Stimulated activated CD4-positive, alpha-beta T cell treated with anti-CD3 and anti-CD28 coated beads, Interleukin-4, amount 100 ng/mL, for 4 hours (primary cell): ENCODE results near the gene ASPDH.
A peak's percentile ranks its signal among the peaks of the same experiment; 100 is the strongest.
"Not testable (repeated sequence)": the region's sequence is repeated elsewhere in the genome, so short reads cannot be mapped to it uniquely, and the experiment has no call there.

Experiments
- DNase-seq, 2 experiments: peaks; one replicate each; pipeline ENCODE4 v3.0.0-alpha.2; 2020

The ASPDH gene

DNA sequence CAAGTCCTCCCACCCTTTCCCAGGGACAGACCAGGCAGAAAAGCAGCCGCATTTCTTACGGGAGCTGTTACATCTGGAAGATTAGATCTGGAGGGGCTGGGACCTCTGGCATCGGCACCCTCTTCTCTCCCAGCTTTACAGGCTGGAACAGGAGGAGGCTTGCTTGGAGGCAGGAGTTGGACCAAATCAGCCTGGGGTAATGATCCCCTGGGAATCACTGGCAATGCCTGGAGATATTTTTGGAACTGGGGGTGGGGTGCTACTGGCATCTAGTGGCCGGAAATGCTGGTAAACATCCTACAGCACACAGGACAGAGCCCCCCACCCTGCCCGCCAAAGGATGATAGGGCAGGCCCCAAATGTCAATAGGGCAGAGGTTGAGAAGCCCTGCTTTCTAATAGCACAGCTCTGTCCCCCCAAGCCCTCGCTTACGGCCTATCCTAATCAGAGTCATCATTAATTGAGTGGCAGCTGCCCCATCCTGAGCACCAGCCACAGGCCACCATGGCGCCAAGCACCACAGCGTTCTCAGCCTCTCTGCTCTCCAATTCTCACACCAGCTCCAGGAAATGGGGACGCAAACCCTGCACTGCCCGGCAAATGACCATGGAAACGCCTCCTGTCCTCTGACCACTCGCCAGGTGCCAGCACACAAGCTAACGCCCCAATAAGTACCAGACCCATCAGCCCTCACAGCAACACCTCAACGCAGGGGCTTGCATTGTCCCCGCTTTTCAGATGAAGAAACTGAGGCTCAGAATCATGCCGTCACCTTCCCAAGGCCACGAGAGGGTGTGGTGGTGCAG, 33.9 kb upstream of the ASPDH start:
- DNase-seq, result no peak

DNA sequence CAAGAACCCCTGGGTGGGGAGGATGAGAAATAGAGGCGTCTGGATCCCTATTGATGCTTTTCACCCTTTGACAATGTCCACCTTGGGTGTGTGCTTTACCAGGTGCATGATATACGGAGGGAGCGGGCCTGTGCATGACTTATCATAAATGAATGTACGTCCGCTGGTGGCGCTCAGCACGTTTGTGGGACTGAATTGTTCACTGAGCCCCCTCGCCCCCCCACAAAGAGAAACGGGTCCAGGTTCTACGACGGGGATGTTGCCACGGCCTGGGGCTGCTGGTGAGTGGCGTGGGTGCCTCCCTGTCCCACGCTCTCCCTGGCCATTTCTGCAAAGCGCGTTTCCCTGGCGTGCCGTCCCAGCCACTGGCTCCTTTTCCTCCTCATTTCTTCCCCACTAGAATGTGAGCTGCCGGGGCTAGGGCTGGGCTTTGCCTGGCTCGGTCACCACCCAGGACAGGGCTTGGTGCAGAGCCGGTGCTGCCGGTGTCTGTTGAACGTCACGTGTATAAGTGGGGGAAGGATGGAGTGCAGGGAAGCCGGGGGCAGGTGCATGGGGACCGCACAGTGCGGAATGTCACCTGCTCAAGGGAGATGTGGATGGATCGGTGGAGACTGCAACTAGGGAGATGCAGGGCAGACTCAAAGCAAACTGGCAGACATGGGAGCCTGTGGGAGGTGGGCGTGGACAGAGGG, 33.0 kb upstream of the ASPDH start:
- DNase-seq, result no peak

DNA sequence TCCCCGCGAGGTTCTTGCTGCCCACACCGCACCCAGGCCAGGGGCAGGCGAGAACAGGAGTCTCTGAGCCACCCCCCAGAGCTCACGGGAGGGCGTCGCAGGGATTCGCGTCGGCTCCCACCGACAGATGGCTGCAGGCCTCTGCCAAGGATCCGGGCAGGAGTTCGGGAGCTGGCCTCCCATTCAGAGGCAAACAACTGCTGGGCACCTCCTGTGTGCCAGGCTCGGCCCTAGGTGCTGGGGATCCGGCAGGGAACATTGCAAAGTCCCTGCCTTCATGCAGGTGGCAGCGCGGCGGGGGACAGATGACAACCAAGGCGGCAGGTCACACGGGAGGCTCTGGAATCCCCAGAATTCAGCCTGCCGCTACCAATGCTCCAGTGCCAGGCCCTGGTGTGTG, 29.2 kb upstream of the ASPDH start:
- no peak for DNase-seq

DNA sequence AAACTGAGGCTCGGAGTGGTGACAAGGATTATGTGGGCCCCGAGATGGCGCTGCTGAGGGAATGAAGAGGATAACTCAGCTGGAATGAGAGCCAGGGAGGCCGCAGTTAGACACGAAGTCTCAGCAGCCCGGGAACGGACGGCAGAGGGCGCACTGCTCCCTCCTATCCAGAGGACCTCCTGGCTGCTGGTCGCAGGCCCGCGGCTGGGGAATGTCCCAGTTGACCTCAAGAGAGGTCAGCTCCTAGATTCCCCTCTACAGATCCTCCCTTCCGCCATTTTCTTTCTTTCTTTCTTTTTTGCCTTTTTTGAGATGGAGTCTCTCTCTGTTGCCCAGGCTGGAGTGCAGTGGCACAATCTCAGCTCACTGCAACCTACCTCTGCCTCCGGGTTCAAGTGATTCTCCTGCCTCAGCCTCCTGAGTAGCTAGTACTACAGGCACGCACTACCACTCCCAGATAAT, 24.1 kb upstream of the ASPDH start:
- peak; percentile 41 to 65 for DNase-seq

DNA sequence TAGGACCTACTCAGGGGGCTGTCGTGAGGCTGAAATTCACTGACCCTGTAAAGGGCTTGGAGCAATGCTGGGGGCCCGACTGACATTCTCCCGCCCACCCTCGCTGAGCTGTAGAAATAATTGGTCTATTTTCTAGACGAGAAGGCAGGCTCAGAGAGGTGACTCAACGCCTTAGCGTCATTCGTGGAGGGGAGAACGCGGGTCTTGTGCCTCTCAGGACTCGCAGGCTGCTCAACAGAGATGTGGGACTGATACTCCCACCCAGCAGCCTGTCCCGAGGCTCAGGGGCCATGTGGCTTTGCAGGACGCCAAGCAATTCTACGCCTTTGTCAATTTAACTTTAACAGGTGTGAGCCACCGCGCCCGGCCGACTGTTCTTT, 23.6 kb upstream of the ASPDH start:
- no peak for DNase-seq

DNA sequence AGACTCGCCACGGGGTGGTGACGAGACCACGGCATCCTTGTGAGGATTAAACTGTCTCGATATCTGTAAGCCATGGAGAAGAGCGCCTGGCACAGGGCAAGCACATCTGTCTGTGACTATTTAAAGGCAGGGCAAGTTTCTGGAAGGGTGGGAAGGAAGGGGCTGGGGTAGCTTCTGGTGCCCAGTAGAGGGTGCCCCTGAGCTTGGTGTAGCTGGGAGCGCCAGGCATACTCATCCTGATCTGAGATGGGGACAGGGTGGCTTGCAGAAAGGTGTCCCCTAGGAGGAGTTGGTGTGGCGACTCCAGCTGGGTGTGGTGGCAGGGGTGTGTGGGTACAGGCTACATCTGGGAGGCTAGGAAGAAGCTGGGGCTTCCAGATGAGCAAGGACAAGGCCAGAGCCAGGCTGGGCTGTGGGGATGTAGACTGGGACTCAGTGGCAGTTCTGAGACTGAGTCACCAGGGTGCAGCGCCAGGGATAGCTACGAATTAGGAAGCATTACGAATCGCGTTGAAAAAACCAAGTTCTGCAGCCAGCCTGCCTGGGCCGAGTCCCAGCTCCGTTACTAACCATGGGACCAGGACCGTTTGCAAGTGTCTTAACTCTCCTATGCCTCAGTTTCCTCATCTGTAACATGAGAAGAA, 23.1 kb upstream of the ASPDH start:
- no peak for DNase-seq

DNA sequence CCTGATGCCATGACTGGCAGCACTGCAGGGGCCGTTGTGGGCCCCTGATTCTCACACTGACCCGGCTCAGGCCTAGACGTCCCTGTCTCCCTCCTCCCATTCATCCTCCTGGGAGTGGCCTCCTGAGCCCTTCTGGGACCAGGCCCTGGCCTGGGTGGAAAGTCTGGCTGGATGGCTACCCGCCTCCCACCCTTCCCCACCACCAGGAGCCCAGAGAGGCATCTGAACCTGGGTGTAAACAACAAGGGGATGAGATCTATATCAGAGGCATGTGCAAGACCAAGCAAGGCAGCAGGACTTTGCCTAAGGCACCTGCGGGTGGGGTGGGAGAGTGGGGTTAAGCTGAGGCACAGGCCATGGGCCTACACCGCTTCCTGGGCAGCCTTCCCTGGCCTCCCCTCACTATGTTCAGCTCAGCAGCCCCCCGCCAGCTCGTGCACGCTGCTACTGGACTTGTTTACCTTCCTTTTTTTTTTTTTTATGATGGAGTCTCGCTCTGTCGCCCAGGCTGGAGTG, 22.0 kb upstream of the ASPDH start:
- no peak for DNase-seq

DNA sequence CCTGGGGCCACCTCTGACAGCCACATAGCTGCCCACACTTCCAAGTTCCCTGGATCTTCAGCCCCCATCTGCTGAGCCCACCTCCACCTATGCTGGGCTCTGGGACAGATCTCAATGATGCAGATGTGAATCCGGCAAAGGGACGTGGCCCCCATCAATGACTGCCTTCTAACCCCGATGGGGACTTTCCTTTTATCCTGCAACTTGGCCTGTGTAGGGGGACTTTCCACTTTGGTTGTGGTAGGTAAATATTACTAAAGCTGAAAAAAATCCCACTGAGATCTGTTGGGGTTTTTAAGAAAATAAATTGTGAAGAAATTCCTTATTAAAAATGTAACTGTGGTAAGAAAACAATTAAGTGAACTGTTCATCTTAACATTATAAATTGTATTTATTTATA, 20.8 kb upstream of the ASPDH start:
- no peak for DNase-seq

DNA sequence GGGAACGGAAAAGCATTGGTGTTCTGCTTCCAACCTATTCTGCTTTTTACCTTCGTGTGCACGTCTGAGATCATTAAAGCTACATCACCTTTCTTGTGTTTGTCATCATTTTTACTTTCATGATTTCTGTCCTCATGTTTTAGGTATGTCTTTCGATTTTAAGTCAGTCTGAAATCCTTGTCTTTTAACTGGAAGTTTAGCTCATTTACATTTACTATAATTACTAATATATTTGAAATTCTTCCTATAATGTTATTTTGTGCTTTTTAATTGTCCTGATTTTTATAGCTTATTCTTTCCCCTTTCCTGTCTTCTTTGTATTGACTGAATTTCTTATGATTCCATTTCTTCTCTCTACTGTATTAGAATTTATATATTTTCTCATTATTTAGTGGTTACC, 19.2 kb upstream of the ASPDH start:
- no peak for DNase-seq

DNA sequence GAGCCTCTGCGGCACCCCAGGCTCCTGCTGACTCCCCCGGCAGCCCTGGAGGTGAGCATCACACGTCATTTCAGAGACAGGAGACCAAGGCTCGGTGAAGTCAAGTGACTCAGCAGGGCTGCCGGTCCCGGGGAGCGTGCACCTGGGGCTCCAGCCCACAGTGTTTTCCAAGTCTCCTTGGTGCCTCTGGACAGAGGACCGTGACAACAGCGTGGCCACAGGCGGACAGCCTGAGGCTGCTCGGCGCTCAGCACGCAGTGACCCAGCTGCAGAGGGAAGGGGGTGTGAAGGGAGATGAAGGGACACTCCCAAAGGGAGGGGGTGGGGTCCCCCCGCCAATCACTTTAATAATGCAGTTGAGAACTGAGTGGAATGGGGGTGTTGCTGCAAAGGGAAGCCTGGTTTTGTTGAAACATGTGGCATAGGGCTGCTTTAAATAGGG, 17.5 kb upstream of the ASPDH start:
- no peak for DNase-seq

DNA sequence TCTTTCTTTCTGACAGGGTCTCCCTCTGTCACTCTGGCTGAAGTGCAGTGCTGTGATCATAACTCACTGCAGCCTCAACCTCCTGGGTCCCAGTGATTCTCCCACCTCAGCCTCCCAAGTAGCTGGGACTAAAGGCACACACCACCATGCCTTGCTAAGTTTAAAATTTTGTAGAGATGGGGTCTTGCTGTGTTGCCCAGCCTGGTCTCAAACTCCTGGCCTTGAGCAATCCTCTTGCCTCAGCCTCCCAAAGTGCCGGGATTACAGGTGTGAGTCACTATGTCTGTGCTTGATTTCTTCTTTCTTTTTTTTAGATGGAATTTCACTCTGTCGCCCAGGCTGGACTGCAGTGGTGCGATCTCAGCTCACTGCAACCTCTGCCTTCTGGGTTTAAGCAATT, 14.3 kb upstream of the ASPDH start:
- DNase-seq, result not testable (repeated sequence)

DNA sequence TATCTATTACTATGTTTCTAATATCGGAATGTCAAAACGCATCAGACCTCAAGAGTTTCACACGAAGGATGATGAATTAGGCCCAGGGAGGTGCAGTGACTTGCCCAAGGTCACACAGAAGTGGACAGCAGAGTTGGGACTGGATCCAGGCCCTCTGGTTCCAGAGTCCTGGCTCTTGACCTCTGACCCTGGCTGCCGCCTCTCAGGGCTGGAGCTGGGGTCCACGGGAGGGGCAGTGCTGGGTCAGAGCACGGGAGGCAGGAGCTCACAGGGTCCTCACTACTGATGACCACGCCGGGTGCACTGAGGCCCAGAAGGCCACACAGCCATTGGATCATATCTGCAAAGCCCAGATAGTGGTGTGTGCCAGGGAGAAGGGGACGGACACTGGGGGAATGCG, 9.2 kb upstream of the ASPDH start:
- DNase-seq, result no peak

DNA sequence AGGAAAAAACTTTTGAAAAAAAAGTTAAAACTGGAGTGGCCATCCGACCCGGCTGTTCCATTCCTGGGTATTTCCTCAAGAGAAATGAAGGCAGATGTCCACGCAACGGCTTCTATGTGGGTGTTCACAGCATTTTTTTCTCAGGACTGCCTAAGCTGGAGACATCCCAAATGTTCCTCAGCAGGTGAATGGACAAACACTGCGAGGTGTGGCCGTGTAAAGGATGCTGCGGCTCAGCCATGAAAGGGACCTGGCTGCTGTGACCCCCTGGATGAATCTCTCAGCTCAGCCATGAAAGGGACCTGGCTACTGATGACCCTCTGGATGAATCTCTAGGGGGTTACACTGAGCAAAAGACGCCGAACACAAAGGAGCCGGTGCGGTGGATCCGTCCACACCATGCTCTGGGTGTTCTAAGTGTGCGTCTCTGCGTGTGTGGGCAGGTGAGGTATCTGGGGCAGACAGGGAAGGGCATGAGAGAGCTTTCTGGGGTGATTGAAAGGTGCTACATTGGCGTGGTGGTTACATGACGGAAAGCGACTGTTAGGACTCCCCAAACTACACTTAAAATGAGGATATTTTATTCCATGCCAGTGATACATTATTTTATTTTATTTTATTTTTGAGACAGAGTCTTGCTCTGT, 7.2 kb upstream of the ASPDH start:
- no peak for DNase-seq

DNA sequence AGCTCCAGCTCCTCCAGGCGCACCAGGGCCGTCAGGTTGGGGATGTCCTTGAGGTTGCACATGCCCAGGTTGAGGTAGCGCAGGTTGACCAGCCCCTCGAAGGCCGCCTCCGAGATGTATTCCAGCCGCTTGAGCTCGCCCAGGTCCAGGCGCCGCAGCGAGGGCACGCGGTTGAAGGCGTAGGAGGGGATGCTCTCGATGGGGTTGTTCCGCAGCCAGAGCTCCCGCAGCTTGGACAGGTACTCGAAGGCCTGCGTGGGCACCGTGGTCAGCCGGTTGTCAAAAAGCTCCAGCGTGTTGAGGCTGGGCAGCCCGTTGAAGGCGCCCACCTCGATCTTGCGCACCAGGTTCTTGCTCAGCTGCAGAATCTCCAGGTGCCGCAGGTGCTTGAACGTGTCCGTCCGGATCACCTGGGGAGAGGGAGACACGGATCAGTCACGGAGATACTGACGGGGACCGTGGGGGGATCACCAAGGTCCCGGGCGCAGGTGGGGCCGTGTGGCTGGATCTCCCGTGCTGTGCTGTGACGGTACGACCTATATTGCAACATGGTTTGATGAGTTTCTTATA, 5.4 kb upstream of the ASPDH start:
- DNase-seq, result no peak

DNA sequence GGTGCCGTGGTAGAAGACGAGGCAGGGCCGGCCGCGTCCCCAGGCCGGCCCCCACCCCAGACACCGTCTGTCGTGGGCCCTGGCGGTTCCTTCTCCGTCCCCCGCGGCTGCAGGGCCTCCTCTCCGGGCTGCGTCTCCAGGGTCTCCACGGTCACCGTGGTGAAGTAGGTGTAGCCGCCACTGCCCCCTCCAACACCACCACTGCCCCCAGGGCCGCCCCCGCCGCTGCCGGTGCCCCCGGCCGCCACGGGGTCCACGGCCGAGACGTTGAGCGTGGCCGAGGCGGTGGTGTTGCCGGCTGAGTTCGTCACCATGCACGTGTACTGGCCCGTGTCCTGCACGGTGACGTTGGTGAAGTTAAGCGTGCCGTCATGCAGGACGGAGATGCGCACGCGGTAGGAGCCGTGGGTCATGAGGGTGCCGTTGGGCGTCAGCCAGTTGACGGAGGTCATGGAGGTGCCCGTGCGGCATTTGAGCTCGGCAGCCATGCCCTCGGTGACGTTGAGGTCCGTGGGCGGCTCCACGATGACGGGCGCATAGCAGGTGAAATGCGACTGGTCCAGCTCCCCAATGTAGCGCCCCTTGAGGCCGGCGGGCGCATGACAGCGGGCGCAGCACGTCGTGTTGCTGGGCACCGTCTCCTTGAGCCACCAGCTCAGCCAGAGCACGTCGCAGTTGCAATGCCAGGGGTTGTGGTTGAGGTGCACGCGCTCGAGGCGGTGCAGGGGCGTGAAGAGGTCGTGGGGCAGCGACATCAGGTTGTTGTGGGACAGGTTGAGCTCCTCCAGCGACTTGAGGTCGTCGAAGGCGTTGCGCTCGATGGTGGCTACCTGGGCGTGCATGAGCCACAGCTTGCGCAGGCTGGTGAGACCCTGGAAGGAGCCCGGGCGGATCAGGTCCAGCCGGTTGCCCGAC, 4.6 kb upstream of the ASPDH start:
- no peak for DNase-seq

DNA sequence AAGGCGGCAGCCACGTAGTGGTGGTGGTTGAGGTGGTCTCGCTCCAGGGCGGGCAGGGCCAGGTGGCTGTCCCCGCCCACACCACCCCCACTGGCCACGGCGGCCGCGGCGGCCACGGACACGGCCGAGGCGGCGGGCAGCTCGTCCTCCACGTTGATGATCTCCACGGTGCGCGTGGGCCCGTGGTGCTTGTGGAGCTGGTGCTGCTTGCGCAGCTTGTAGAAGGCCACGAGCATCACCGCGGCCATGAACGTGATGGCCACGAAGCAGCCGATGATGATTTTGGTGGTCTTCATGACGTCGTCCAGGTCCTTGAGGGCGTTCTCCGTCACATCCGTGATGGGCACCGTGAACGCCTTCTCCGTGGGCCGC, 4.0 kb upstream of the ASPDH start:
- no peak for DNase-seq

DNA sequence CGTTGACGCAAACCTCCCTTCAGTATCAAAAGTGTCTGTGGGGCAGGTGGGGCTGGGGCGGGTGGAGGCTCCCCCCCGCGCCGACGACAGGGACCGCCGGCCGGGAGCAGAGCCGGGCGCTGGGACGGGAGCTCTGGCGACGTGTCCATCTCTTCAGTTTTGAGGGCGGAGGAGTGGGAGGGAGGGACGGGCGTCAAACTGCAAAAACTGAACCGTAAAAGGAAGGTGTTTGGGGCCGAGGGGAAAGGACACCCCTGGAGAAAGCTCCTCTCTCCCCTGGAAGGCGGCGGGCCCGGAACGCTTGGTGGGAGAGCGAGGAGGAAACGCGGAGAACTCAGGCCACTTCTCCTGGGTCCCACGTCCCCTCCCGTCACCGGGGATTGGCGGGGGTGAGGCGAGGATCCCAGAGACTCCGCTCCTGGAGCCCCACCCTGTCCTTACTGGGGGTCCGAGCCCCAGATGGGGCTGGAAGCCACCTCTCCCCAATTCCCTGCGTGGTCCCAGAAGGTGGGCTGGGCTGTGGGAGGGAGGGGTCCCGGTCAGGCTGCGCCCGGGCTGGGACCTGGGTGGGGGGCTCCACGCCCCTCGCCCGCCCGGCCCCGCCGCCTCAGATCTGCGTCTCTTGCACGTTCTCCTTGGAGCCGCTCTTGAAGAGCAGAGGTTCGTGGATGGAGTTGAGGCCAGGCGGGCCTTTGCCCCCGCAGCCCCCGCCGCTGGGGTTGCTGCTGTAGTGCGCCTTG, 3.4 kb upstream of the ASPDH start:
- DNase-seq, result no peak

DNA sequence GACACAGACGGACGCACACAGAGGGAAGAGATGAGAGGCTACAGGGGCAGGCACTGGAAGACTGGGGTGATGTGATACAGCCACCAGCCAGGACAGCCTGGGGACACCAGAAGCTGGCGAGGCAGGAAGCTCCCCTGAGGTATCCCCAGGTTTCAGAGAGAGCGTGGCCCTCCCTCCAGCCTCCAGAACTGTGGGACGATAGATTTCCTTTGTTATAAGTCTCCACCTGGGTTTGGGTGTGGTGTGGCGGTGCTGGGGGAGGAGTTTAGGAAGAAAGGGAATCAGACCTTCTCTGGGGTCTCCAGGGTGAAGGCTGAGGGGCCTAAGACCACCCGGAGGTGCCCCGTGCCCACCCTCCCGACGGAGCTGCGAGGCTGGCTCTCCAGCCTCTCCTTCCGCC, 2.7 kb upstream of the ASPDH start:
- DNase-seq, result no peak

DNA sequence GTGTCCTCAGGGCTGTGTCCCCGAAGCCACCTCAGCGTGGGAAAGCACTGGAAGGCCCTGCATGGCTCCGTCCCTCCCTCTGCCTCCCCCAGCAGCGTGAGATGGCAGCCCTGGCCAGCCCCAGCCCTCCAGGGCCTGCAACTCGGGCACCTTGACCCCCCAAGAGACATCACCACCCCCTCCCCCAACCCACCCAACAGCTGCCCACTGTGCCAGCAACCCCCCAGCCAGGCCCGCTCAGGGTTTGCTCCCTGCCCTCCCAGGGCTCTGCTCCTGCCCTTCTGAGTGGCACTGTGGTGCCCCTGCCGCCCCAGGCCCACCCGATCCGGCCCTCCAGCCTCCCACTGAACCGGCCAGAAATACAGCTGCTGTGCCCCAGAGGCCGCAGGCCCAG, 1.5 kb upstream of the ASPDH start:
- no peak for DNase-seq

DNA sequence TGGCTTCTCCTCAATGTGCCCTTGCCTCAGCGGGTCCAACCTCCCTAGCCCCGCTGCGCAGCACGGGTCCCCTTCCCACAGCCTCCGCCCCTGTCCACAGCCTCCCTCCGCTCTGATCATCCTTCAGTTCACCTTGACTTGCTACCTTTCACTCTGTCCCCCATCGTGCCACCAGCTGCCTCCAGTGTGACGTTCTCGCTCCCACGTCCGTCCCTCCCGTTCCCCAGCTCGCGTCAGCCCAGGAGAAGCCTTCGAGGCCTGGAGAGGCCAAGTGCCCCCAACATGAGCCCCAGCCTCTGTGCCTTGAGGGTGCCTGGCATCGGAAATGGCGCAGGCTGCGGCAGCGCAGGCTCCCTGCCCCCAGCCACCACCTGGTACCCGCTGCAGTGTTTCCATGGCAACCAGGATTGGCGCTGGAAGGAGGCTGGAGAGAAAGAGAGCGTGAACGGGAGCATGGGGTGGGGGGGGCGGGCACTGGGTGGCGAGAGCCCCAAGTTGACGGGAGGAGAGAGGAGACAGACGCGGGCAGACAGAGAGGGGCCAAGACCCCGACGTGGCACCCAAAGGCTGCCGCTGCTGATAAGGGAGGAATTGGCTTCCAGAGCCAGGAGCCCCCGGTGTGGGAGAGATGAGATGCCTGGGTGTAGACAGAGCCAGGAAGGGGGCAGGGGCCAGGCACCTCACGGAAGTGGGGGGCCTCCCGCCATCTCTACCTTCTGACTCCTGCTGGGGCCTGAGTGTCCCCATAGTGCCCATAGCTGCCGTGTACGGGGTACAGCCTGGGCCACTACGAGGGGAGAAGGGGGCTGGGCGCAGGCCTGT, 844 bp upstream of the ASPDH start:
- no peak for DNase-seq
